ENCODE data around the gene QKI.
"Not testable (repeated sequence)": the region's sequence is repeated elsewhere in the genome, so short reads cannot be mapped to it uniquely, and the experiment has no call there.

The QKI gene

DNA sequence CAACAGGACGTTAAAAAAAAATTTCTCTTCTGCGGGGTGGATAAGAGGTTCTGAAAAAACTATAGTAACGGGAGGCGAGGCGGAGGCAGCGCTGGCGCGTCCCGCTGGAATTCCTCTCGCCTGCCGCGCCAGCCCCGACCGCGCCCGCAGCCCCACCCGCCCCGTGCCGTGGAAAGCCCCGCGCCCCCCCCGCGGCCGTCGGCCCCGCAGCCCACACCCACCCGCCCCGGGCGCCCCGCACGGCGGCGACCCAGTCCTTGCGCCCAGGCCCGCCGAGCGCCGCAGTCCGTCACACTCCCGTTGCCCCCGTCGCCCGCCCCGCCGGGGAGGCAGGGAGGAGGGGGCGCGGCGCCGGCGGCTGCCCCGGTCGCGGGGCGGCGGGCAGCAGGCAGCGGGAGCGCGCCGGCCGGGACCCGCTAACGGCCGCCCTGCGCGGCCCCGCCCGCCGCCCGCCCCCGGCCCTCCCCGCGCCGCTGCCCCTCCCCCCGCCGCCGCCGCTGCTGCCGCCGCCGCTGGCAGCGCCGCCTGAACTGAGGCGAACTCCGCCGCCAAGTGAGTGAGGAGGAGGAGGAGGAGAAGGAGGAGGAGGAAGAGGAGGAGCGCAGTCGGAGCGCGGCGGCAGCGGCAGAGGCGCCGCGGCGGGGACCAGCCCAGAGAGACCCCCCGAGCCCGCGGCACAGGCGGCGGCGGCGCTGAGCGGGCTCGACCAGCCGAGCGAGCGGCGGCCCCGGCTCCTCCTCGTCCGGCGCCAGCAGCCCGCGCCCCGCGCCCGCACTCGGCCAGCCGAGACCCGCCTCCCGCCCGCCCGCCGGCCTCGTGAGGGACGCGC is at the start of gene QKI:
QKI (plus strand) TSS at position 602 of the 829 bp plus-strand sequence. CDS start 476 bp downstream, outside the sequence.
- H3K4me3 ChIP-seq, result peak within 1 kb of the TSS; percentile 80 to 99 (median 84)

DNA sequence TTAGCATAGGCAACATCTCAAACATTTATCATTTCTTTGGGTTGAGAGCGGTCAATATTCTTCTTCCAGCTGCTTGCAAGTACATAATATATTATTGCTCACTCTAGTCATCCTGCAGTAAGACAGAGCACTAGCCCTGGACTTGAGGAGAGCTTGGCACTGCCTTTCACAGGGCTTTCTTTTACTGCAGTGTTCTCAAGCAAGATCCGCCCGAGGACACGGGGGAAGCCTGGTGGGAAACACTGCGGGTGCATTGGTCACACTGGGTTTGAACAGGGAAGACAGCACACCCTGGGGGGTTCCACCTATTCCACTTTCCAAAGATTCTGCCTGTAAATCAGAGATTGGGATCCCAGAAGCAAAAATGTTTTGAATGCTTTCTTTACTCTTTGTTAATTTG is 48.2 kb upstream of the QKI start:
- no peak overlapping the region for H3K4me3 ChIP-seq
- no peak overlapping the region for H3K27ac ChIP-seq

More for the DNA sequence above, at the start of gene QKI:
- peak within 1 kb of the TSS; percentile 91 to 100 (median 98) for H3K27ac ChIP-seq

DNA sequence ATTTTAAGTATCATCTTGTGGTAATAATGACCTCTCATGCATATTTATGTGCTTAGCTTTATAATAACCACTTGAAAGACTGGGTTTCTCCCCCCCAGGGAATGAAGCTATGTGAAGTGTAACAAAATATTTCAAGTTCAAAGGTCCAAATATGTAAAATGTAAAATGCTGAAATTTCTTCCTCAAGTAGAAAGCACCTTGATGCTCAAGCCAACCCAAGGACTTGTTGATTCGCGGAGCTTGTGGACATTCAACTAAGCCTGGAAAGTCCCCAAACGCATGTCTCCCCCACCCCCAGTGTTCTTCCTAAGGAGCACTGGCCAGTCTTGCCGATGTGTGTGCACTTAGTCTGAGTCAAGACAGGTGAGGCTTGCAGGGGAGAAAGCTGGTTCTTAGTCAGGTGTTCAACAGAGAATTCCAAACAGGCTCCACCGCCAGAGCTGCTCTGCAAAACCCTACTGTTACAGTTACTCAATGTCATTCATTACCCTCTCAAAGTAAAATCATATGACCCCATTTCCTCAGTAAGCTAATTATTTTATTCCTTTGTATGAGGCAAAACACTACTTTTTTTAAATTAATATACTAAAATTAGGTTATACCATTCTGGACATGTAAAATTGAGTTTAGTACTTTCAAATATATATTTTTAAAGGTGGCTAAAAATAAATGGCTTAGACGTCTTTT is 46.9 kb upstream of the QKI start:
- no peak overlapping the region for H3K27ac ChIP-seq
- H3K4me3 ChIP-seq, result no peak overlapping the region

DNA sequence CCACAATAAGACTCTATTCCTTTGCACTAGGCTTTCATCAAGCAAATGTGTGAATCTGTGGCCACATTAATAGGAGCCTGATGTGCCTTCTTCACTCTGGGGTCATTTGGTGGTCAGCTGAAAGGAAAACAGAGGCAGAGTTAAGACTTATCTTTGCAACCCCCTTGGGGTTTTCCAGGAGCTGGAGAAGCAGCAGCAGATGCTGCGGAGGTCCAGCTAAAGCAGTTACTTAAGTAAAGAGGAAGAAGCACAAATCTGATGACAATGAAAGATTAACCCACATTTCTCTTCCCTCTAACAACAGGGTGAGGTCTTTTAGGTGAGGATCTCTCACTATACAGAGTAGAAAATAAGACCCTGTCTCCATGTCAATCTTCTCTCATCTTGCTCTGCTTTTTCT is 45.4 kb upstream of the QKI start:
- Histone ChIP-seq H3K27ac (no peak overlapping the region), H3K4me3 (no peak overlapping the region)

DNA sequence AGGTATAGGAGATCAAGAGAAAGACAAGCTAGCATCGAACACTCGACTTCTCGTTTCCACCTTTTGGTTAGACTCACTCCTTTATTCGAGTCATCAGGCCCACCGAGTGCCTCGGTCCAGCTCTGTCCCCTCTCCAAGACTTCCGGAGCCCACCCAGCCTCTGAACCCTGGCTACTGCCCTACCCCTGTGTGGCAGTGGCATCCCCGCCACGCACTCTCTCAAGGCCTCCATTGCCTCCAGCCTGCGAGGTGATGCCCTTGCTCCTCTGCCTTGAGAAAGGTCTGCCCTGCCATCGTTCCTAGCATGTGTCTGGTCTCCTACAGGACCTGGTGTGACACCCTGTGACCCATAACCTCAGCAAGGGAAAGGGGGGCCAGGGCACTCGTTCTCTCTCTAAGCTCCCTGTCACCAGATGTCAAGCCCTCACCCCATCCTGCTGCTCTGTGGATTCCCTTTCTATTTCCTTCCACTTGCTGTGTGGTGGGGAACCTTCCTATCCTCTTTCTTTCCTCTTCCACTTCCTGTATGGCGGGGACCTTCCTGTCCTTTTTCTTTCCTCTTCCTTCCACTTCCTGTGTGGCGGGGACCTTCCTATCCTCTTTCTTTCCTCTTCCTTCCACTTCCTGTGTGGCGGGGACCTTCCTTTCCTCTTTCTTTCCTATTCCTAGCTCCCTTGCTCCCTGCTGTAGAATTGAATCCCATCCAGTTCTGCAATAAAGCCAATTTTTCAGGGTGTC is 44.7 kb upstream of the QKI start:
- no peak overlapping the region for H3K4me3 ChIP-seq
- H3K27ac ChIP-seq, result no peak overlapping the region

DNA sequence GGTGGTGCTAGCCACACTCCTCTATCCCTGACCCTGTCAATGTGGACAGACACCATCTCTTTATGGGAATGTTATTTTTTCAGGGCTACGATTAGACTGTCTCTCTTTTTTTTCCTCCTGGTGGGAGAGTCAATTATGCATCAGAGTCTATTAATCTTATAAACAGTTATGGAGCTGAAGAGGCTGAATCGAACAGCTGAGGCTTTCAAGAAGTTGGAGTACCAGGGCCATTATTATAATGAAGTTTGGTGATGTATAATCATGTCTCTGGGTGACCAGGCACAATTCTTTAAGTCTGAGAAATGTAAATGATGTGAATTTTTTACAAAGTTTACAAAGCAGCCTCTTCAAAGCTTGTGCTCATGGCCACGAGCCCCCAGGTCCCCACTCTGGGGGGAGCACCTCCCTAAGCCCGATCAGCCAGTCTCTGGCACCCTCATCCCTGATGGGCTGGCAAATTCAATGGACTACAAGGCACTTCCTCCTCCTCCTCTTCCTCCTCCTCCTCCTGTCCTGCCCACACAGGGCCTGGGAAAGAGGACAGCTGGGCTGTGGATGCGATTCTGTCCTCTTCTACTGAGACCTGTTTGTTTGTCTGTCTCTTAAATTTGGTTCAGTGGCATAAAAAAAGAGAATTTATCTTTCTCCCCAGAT is 43.9 kb upstream of the QKI start:
- Histone ChIP-seq H3K27ac (no peak overlapping the region), H3K4me3 (no peak overlapping the region)

DNA sequence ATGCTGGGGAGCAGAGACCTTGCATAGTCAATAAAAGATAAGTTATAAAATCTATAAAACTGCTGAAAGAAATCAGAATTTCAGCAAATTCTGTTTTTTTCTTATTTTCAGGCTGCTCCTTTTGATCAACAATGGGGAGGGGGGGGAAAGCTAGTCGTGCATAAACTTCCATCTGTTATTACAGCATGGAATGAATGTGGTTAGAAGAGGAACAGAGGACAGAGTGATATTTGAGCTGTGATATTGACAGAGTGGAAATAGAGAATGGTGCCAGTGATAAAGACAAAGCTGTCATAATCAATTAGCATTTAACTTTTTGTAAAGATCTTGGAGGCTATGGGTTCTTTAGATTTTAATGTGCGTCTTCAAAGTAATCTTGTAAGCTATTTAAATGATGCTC is 43.4 kb upstream of the QKI start:
- Histone ChIP-seq H3K27ac (no peak overlapping the region), H3K4me3 (no peak overlapping the region)

DNA sequence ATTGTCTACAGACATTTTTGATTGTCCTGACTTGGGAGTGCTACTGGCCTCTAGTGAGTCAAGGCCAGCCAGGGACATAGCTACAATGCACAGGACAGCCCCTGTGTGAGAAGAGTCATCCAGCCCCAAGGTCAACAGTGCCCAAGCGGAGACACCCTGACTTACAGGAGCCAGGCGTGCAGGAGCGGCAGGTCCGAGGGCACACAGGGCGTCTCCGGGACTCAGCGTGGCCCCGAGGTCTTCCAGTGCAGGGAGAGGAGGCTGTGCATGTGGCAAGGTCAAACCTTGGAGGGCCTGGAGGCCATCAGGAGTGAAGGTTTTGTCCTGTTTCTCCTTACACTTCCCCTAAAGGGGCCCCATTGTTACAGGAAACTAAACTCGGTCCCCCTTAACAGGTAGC is 41.3 kb upstream of the QKI start:
- H3K4me3 ChIP-seq, result no peak overlapping the region
- no peak overlapping the region for H3K27ac ChIP-seq

DNA sequence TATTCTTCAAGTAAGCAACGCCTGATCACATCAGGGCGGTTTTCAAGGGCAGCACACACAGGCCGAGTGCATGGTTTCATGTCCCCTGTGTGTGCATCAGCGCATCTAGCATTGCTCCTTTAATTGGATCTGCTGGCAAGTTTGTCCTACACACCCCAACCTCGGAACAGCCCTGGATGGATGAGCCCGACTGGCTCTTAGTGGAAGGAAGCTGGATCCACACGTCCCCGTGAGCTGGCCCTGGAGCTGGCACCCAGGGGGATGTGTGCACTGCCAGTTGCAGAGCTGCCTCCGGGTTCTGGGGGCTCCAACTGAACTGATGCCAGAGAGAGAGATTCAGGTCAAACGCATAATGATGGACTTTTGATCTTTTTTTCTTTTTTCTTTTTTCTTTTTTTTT is 39.2 kb upstream of the QKI start:
- H3K4me3 ChIP-seq, result no peak overlapping the region
- H3K27ac ChIP-seq, result no peak overlapping the region

DNA sequence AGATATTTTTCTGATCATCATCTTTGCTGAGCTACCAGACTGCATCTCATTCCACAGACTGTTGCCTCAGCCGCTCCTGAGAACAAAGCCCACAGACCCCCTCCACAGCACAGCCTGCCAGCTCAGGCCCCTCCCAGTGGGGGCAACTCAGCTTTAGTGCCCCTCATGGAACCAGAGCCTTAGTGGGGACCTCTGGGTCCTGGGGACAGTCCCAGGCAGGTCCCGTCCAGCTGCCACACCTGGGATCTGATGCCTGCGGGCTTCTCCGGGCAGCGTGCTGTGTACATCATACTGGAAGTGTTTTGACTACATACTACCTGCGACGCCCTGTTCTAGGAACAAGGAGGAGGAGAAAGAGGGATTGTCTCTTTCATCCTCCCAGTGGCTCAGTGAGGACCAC is 38.3 kb upstream of the QKI start:
- H3K4me3 ChIP-seq, result no peak overlapping the region
- H3K27ac ChIP-seq, result no peak overlapping the region

DNA sequence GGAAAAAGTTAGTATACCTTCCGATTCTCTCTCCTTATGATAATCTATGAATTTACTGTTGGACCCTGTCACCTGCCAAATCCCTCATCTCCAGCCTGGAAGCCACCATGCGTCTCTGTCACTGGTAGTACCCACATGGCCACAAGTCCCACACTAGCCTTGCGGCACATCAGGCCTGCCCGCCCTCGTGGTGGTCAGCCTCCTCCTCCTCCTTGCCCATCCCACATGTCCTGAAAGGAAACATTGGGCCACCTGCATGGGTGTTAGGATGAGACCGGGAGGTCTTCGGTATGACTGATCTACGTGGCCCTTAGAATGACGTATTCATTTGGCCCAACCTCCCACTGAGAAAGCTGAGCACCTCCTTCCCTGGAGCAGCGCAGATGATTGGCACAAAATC is 37.0 kb upstream of the QKI start:
- Histone ChIP-seq H3K4me3 (no peak overlapping the region), H3K27ac (no peak overlapping the region)

DNA sequence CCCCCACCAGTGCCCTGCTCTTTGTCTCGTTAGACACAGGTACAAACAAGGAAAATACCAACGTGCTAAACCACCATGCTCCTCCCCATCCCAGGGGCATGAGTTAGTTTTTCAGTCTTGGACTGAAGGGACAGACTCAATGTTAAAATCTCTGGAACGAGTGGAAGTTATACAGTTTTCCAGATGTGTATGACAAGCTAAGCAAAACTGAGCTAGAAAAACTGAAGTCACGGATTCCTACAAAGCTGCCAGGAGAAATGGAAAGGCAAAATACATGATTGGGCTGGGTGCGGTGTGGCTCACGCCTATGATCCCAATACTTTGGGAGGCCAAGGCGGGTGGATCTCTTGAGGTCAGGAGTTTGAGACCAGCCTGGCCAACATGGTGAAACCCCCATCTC is 34.3 kb upstream of the QKI start:
- no peak overlapping the region for H3K27ac ChIP-seq
- H3K4me3 ChIP-seq, result no peak overlapping the region

DNA sequence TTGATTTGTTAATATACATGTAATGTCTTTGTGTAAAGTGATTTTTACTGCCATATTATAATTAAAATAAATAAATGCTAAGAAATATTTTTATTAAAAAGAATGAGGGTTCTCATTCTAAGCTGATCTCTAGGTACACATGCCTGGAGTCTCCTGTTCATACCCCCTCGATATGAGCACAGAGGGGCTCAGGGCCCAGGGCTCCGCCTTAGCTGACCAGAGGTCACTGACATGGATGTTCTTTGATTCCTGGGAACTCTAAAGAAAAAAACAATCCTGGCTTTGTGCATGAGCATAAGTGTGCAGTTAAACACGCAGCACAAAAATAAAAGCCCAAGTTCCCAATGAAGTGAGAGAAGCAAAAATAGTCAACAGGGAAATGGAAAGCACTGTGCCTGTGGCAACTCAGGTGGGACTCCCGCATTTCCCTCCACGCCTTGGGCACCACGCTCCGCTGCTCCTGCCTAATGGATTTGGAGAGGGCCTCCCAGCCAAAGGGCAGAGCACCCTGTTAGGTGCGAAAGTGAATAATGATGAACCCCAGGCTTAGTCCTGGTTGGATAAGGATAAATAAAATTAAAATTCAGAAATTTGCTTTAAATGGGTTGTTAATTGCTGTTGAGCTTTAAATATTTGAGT is 33.3 kb upstream of the QKI start:
- no peak overlapping the region for H3K4me3 ChIP-seq
- no peak overlapping the region for H3K27ac ChIP-seq

DNA sequence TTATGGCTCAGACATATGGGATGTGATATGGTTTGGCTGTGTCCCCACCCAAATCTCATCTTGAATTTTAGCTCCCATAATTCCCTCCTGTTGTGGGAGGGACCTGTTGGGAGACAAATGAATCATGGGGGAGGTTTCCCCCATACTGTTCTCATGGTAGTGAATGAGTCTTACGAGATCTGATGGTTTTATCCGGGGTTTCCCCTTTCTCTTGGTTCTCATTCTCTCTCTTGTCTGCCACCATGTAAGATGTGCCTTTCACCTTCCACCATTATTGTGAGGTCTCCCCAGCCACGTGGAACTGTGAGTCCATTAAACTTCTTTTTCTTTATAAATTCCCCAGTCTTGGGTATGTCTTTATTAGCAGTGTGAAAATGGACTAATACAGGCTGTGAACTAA is 31.1 kb upstream of the QKI start:
- not testable (repeated sequence) for H3K27ac ChIP-seq, H3K4me3 ChIP-seq

DNA sequence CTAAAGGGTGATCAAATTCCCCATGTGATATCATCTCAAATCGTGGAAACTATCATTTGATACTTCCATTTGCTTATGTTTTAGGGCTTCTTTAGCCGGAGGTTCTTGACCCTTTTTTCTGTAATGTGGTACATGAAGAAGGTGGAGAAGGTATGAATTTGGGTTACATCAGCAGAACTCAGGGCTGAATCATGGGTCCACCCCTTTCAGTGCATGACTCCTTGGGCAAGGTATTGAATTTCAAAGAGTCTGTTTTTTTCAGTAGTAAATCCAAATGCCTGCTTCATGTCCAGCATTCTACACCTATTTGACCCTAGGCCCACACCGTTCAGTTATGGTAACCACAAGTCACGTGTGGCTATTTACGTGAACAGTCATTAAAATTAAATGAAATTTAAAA is 30.6 kb upstream of the QKI start:
- Histone ChIP-seq H3K27ac (no peak overlapping the region), H3K4me3 (peak overlapping the region in 1 of 7 experiments; percentile 1)

DNA sequence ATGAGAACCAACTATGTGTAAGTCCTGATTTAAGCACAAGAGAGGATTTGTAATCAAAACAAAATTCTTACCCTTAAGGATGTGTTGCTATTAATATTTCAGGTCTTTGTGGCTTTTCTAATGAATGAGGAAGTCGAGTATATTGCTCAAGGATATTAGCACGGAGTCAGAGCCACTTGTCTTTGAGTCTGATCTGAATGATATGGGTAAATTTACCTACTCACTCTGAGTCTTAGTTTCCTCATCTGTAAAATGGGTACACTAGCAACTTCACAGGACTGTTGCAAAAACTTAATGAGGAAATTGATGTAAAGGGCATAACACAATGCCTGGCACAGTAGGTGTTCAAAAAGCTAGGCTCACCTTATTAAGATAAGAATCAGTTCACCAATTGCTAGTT is 30.0 kb upstream of the QKI start:
- Histone ChIP-seq H3K4me3 (peak overlapping the region in 1 of 7 experiments; percentile 1), H3K27ac (no peak overlapping the region)

DNA sequence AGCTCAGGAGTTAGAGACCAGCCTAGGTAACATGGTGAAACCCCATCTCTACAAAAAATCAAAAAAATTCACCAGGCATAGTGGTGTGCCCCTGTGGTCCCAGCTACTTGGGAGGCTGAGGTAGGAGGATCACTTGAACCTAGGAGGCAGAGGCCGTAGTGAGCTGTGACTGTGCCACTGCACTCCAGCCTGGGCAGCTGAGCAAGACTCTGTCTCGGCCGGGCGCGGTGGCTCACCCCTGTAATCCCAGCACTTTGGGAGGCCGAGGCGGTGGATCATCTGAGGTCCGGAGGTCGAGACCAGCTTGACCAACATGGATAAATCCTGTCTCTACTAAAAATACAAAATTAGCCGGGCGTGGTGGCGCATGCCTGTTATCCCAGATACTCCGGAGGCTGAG is 29.0 kb upstream of the QKI start:
- H3K4me3 ChIP-seq, H3K27ac ChIP-seq: not testable (repeated sequence)

DNA sequence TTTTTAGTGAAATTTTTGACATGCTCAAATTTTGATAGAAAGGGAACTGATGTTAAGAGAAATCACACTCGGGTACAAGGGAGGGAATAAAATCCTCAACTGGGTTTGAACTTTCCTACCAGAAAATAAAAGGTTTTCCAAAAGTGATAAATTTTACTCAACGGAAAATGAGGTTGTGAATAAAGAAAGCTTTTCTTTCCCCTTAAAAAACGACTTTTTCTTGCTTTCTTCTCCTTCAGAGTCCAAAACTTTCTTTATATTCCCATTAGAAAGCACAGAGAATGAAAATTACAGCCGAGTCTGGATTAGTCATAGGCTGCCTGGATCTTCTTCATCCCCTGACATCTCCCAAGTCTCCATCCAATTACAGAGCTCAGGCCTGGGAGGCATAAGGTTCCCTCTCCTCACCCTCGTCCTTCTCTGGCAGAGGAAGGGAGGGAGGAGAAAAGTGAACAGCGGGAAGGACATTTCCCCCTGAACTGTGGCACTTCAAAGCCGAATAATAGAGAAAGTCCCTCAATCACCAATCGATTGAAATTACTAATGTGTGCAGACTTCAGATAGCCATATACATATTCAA is 28.1 kb upstream of the QKI start:
- Histone ChIP-seq H3K27ac (no peak overlapping the region), H3K4me3 (no peak overlapping the region)

DNA sequence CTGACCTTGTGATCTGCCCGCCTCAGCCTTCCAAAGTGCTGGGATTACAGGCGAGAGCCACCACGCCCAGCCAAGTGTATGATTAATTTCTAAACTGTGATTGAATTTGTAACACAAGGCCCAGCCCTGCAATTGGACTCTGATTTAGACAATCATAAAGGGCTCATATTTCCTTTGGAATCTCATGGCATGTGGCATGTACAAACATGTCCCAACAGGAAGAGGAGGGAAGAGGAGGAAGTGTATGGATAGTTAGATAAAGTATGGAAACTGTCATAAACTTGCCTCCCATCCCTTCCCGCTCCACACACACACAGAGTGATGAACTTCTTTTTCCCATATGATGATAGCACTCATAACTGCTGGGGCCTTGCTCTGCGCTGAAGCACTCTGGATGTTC is 27.2 kb upstream of the QKI start:
- H3K27ac ChIP-seq, result no peak overlapping the region
- no peak overlapping the region for H3K4me3 ChIP-seq
